HepG2 (cell line): ENCODE results near the gene RAB5A. TPM values are rescaled to one million over a fixed set of nuclear protein-coding genes. Genes with fewer than 3 reads are reported as not detected.
A peak's percentile ranks its signal among the peaks of the same experiment; 100 is the strongest.

Source experiments
- ARNTL ChIP-seq: sonication (generic); formaldehyde crosslinking; IDR thresholded peaks from 2 replicates; pipeline ENCODE4 v1.4.0; 2020; ENCODE audit warnings: mild to moderate bottlenecking, missing genetic modification reagents
- CBX5 ChIP-seq: sonication (generic); formaldehyde crosslinking; IDR thresholded peaks from 2 replicates; pipeline ENCODE4 v1.4.0; 2020; ENCODE audit warnings: missing genetic modification reagents, borderline replicate concordance
- CEBPG ChIP-seq: IDR thresholded peaks from 2 replicates; pipeline ENCODE4 v1.6.1; 2016
- CEBPZ ChIP-seq: IDR thresholded peaks from 2 replicates; pipeline ENCODE4 v1.6.1; 2012; ENCODE audit warnings: low read length, improper control_type of control experiment
- EEA1 ChIP-seq: sonication (generic); formaldehyde crosslinking; IDR thresholded peaks from 2 replicates; pipeline ENCODE4 v1.5.1; 2020; ENCODE audit warnings: mild to moderate bottlenecking, missing genetic modification reagents, borderline replicate concordance
- HNF4A ChIP-seq: sonication (generic); formaldehyde crosslinking; IDR thresholded peaks from 2 replicates; pipeline ENCODE4 v1.4.0; 2020; ENCODE audit warnings: missing genetic modification reagents
- HNRNPL ChIP-seq: fragments of 200-400 bp; formaldehyde crosslinking; IDR thresholded peaks from 2 replicates; pipeline ENCODE4 v1.6.1; 2017; ENCODE audit warnings: mild to moderate bottlenecking, low read depth, low read length
- HNRNPLL ChIP-seq: fragments of 200-400 bp; formaldehyde crosslinking; IDR thresholded peaks from 2 replicates; pipeline ENCODE4 v1.6.1; 2017; ENCODE audit warnings: mild to moderate bottlenecking, low read depth, low read length; ENCODE audit not compliant: poor library complexity, severe bottlenecking
- HOXA5 ChIP-seq: sonication (generic); formaldehyde crosslinking; IDR thresholded peaks from 2 replicates; pipeline ENCODE4 v1.4.0; 2020; ENCODE audit warnings: missing genetic modification reagents
- KLF16 ChIP-seq, 2 experiments: sonication (generic) in 1 of 2; formaldehyde crosslinking in 1 of 2; IDR thresholded peaks; 2 replicates each; pipeline versions ENCODE4 v1.6.1 to v1.8.0; 2016 to 2023; ENCODE audit warnings: missing genetic modification reagents in 2 of 2, missing compliant biosample characterization in 1 of 2
- NR2C2 ChIP-seq: sonication (generic); formaldehyde crosslinking; IDR thresholded peaks from 2 replicates; pipeline ENCODE4 v1.4.0; 2020; ENCODE audit warnings: missing genetic modification reagents, mild to moderate bottlenecking, moderate library complexity, borderline replicate concordance
- NR2F2 ChIP-seq: IDR thresholded peaks from 2 replicates; pipeline ENCODE4 v1.6.1; 2012; ENCODE audit warnings: low read depth, inconsistent platforms, borderline replicate concordance
- PPARG ChIP-seq: conservative IDR thresholded peaks from 2 replicates; pipeline ENCODE4 v1.6.1; 2016; ENCODE audit warnings: missing biosample characterization, missing genetic modification reagents
- RARA ChIP-seq: IDR thresholded peaks from 2 replicates; pipeline ENCODE4 v1.6.1; 2016; ENCODE audit warnings: missing genetic modification reagents, missing compliant biosample characterization
- SP4 ChIP-seq: sonication (generic); formaldehyde crosslinking; IDR thresholded peaks from 2 replicates; pipeline ENCODE4 v1.8.1; 2023; ENCODE audit warnings: mild to moderate bottlenecking, missing genetic modification reagents
- TMF1 ChIP-seq: sonication (generic); formaldehyde crosslinking; IDR thresholded peaks from 2 replicates; pipeline ENCODE4 v1.8.1; 2022; ENCODE audit warnings: low read depth, missing genetic modification reagents
- ZC3H4 ChIP-seq: sonication (generic); formaldehyde crosslinking; IDR thresholded peaks from 2 replicates; pipeline ENCODE4 v1.4.0; 2020; ENCODE audit warnings: missing genetic modification reagents, borderline replicate concordance
- ZNF17 ChIP-seq: sonication (generic); formaldehyde crosslinking; IDR thresholded peaks from 2 replicates; pipeline ENCODE4 v1.5.0; 2020; ENCODE audit warnings: mild to moderate bottlenecking, missing genetic modification reagents
- ZNF232 ChIP-seq: sonication (generic); formaldehyde crosslinking; IDR thresholded peaks from 2 replicates; pipeline ENCODE4 v1.4.0; 2020; ENCODE audit warnings: missing genetic modification reagents, borderline replicate concordance
- ZNF512 ChIP-seq: sonication (generic); formaldehyde crosslinking; IDR thresholded peaks from 2 replicates; pipeline ENCODE4 v1.4.0; 2020; ENCODE audit warnings: mild to moderate bottlenecking, missing genetic modification reagents
- ZNF678 ChIP-seq: sonication (generic); formaldehyde crosslinking; IDR thresholded peaks from 2 replicates; pipeline ENCODE4 v1.4.0; 2020; ENCODE audit warnings: mild to moderate bottlenecking, missing genetic modification reagents
- polyA plus RNA-seq, 8 experiments: library from polyadenylated mRNA; depleted of rRNA in 3 of 8; stranded (reverse) in 7 of 8; unstranded in 1 of 8; fragments of >200 nt; fragmentation: Illumina TruSeq in 4 of 8; extraction: Trizol in 4 of 8; gene quantifications; 2 replicates each; pipeline versions ENCODE4 v1.2.1 to v1.2.3, GENCODE V29; 2011 to 2016; ENCODE audit warnings: low read depth in 4 of 8, missing spikeins in 1 of 8, mixed read lengths in 1 of 8; ENCODE audit not compliant: insufficient read depth in 1 of 8
- total RNA-seq, 5 experiments: library from RNA; depleted of rRNA; stranded (reverse); fragments of >200 nt; fragmentation: Illumina TruSeq; extraction: Trizol; gene quantifications; 2 replicates each; pipeline ENCODE4 v1.2.3, GENCODE V29; 2016; ENCODE audit warnings: low read depth in 1 of 5
- TF ChIP-seq, protein P1 (sequence below): fragments of 450-650 bp; IDR thresholded peaks from 2 replicates; pipeline ENCODE4 v1.6.1; 2016
- TF ChIP-seq, protein P2 (sequence below): sonication (generic); formaldehyde crosslinking; IDR thresholded peaks from 2 replicates; pipeline ENCODE4 v1.4.0; 2020; ENCODE audit warnings: missing genetic modification reagents

Gene RAB5A
- total and polyA plus RNA-seq, 2 of the 13 experiments (the other 11 are each of a cell fraction or from before 2014, with no cell fraction given) = 16.0 to 27.1 TPM

GRCh38 chr3:19946832-19947548, at the start of gene RAB5A (continued):
- TF ChIP-seq ZNF512 (CRISPR knock-in tag) (no peak), EEA1 (CRISPR knock-in tag) (no peak), ARNTL (CRISPR knock-in tag) (no peak), SP4 (CRISPR knock-in tag) (peak; percentile 46; the same call in 1 of the 2 replicates), RARA (peak; percentile 11; the same call in 1 of the 2 replicates), ZNF17 (no peak), HNF4A (peak; percentile 26; the same call in 1 of the 2 replicates), ZC3H4 (CRISPR knock-in tag) (no peak), TMF1 (CRISPR knock-in tag) (no peak), CEBPZ (no peak), NR2F2 (no peak), HNRNPLL (peak; percentile 87), ZNF678 (CRISPR knock-in tag) (no peak), HOXA5 (CRISPR knock-in tag) (0 out of 2 replicates have a peak, but pooled peaks have one; percentile 31), CEBPG (CRISPR knock-in tag) (peak; percentile 30; the same call in 1 of the 2 replicates), HNRNPL (0 out of 2 replicates have a peak, but pooled peaks have one; percentile 25), ZNF232 (CRISPR knock-in tag) (no peak), NR2C2 (CRISPR knock-in tag) (peak; percentile 41; the same call in 1 of the 2 replicates), KLF16 (CRISPR knock-in tag; IDR thresholded peaks at IDR 0.05) (peak in 1 of 2 experiments; percentile 59; a peak in 1 of 4 replicates), PPARG (CRISPR knock-in tag) (no peak), CBX5 (no peak; the same call in 1 of the 2 replicates)
- TF ChIP-seq, protein P1, sequence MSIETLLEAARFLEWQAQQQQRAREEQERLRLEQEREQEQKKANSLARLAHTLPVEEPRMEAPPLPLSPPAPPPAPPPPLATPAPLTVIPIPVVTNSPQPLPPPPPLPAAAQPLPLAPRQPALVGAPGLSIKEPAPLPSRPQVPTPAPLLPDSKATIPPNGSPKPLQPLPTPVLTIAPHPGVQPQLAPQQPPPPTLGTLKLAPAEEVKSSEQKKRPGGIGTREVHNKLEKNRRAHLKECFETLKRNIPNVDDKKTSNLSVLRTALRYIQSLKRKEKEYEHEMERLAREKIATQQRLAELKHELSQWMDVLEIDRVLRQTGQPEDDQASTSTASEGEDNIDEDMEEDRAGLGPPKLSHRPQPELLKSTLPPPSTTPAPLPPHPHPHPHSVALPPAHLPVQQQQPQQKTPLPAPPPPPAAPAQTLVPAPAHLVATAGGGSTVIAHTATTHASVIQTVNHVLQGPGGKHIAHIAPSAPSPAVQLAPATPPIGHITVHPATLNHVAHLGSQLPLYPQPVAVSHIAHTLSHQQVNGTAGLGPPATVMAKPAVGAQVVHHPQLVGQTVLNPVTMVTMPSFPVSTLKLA = peak; percentile 68
- TF ChIP-seq, protein P2, sequence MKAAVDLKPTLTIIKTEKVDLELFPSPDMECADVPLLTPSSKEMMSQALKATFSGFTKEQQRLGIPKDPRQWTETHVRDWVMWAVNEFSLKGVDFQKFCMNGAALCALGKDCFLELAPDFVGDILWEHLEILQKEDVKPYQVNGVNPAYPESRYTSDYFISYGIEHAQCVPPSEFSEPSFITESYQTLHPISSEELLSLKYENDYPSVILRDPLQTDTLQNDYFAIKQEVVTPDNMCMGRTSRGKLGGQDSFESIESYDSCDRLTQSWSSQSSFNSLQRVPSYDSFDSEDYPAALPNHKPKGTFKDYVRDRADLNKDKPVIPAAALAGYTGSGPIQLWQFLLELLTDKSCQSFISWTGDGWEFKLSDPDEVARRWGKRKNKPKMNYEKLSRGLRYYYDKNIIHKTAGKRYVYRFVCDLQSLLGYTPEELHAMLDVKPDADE (CRISPR knock-in tag) = no peak
